Activated CD4-positive, alpha-beta T cell treated with anti-CD3 and anti-CD28 coated beads for 36 hours (primary cell): ENCODE results near the gene HAPLN2. TPM values are rescaled to one million over a fixed set of nuclear protein-coding genes. Genes with fewer than 3 reads are reported as not detected.
A peak's percentile ranks its signal among the peaks of the same experiment; 100 is the strongest.

Experiments used
- ATAC-seq: fragments of 200-7000 bp; cut with Tn5 transposase; one replicate; pipeline ENCODE4 v1.10.0; 2021; ENCODE audit warnings: mild to moderate bottlenecking, moderate library complexity
- CTCF ChIA-PET: fragments of 350-600 bp; sonication (Branson Sonifier 250); formaldehyde crosslinking; loops from one replicate; lab custom pipeline; 2021; ENCODE audit warnings: antibody characterized with exemption; lab: Charles Lee
- POLR2A ChIA-PET: fragments of 350-600 bp; sonication (Branson Sonifier 250); formaldehyde crosslinking; loops from one replicate; lab custom pipeline; 2021; ENCODE audit warnings: antibody characterized with exemption, inconsistent platforms; lab: Charles Lee
- DNase-seq: peaks from one replicate; pipeline ENCODE4 v3.0.0-alpha.2; 2020
- H3K27ac Mint-ChIP-seq: one replicate; pipeline ENCODE4 v1.8.0; 2021; ENCODE audit warnings: mixed read lengths
- H3K27me3 Mint-ChIP-seq: one replicate; pipeline ENCODE4 v1.8.0; 2021; ENCODE audit warnings: mixed read lengths
- H3K36me3 Mint-ChIP-seq: one replicate; pipeline ENCODE4 v1.8.0; 2021; ENCODE audit warnings: low read depth, mixed read lengths
- H3K4me1 Mint-ChIP-seq: one replicate; pipeline ENCODE4 v1.8.0; 2021; ENCODE audit warnings: mixed read lengths
- H3K4me3 Mint-ChIP-seq: one replicate; pipeline ENCODE4 v1.8.0; 2021; ENCODE audit warnings: mild to moderate bottlenecking, moderate library complexity, mixed read lengths
- H3K9me3 Mint-ChIP-seq: one replicate; pipeline ENCODE4 v1.8.0; 2021; ENCODE audit warnings: low read depth, mixed read lengths
- intact Hi-C, 2 experiments: fragments of 100-400 bp; cut with DNase I in 1 of 2; cut with micrococcal nuclease in 1 of 2; formaldehyde crosslinking; loops; one replicate each; pipeline versions ENCODE4 v1.14.2 to v1.15.1; 2022 to 2024; cut with DNase I, micrococcal nuclease
- total RNA-seq, 2 experiments: library from RNA; stranded (reverse); gene quantifications; one replicate each; pipeline ENCODE4 v1.2.3, GENCODE V29; 2021

The HAPLN2 gene
- total RNA-seq, 2 experiments from 2014 or later, result 0.34 TPM; not detected in 1

GRCh38 chr1:156591432-156592157, 27.6 kb upstream of the HAPLN2 start, which contains the start of gene NAXE:
NAXE (plus strand) TSS chr1:156591776; CDS start chr1:156591805, 29 bp downstream.
- intact Hi-C loops, result loop anchor here (1.0 to 5.0 kb wide), 4 partner anchors 10 to 135 kb away; partner anchors contain the start of gene GPATCH4 (in 2 of the 2)
- peaks cover 24% of the 10 kb centered on the region for H3K4me1 Mint-ChIP-seq
- H3K9me3 Mint-ChIP-seq, result no peaks in the 10 kb centered on the region
- H3K36me3 Mint-ChIP-seq, result peaks cover 22% of the 10 kb centered on the region
- DNase-seq (peak; percentile 82), ATAC-seq (peak; percentile 94)
- H3K4me3 Mint-ChIP-seq, result peak within 1 kb of the TSS; percentile 80
- no peaks in the 10 kb centered on the region for H3K27me3 Mint-ChIP-seq
- peak within 1 kb of the TSS; percentile 93 for H3K27ac Mint-ChIP-seq
- POLR2A ChIA-PET, result interaction anchor here (0.9 to 1.6 kb wide), 6 partner anchors 9 to 206 kb away, joined by 3 to 6 read pairs (median 3); partner anchors contain the start of gene GPATCH4
- CTCF ChIA-PET, result interaction anchor here (0.5 to 2.4 kb wide), 19 partner anchors 9 to 268 kb away, joined by 3 to 19 read pairs (median 3); partner anchors contain the start of gene GPATCH4

DNA sequence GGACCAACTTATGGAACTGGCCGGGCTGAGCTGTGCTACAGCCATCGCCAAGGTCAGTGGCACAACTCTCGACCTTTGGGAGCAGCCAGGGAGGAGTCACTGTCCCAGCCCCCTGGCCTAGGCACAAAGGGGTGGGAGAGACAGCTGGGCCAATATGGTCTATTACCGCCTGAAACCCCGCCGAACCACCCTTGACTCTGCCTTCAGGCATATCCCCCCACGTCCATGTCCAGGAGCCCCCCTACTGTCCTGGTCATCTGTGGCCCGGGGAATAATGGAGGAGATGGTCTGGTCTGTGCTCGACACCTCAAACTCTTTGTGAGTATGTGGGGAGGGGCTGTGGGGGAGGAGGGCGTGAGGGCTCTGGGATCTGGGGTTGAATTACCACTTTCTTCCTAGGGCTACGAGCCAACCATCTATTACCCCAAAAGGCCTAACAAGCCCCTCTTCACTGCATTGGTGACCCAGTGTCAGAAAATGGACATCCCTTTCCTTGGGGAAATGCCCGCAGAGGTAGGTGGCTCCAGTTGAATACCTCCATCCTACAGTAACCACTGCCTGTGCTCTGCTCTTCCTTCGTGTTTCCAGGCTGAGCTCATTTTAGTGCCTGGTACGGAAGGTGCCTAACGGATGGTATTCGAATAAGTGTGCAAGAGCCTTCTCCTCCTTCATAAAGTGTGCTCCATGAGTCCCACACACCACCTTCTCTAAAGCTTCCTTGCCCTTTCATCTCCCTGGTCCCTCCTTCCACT, 26.9 kb upstream of the HAPLN2 start:
- H3K36me3 Mint-ChIP-seq, result peaks cover 30% of the 10 kb centered on the region
- no peak for DNase-seq
- ATAC-seq, result no peak
- POLR2A ChIA-PET, result interaction anchor here (1.0 to 1.6 kb wide), 4 partner anchors 32 to 207 kb away, joined by 3 to 4 read pairs (median 3); no protein-coding TSS in a partner anchor
- peak overlapping the region; percentile 80 for H3K4me3 Mint-ChIP-seq
- peaks cover 27% of the 10 kb centered on the region for H3K4me1 Mint-ChIP-seq
- H3K27ac Mint-ChIP-seq, result peak overlapping the region; percentile 75
- H3K27me3 Mint-ChIP-seq, result no peaks in the 10 kb centered on the region
- CTCF ChIA-PET, result interaction anchor here (0.5 to 2.4 kb wide), 15 partner anchors 8 to 267 kb away, joined by 3 to 19 read pairs (median 3); partner anchors contain the start of gene GPATCH4
- H3K9me3 Mint-ChIP-seq, result no peaks in the 10 kb centered on the region
- intact Hi-C loops, result loop anchor here in 1 of 2 experiments (1.0 to 5.0 kb wide), 2 partner anchors 9 to 110 kb away; partner anchors contain the start of gene GPATCH4

GRCh38 chr1:156592910-156593660, 26.1 kb upstream of the HAPLN2 start:
- Mint-ChIP-seq H3K27ac (peak overlapping the region; percentile 75), H3K27me3 (no peaks in the 10 kb centered on the region), H3K36me3 (peaks cover 34% of the 10 kb centered on the region), H3K4me3 (peak overlapping the region; percentile 80), H3K4me1 (peaks cover 28% of the 10 kb centered on the region), H3K9me3 (no peaks in the 10 kb centered on the region)
- no peak for DNase-seq
- no peak for ATAC-seq
- intact Hi-C loops, result loop anchor here in 1 of 2 experiments (1.0 to 5.0 kb wide), 2 partner anchors 8 to 111 kb away; partner anchors contain the start of gene GPATCH4
- ChIA-PET POLR2A (interaction anchor here (0.6 to 1.6 kb wide), 3 partner anchors 65 to 123 kb away, joined by 3 to 6 read pairs (median 3); no protein-coding TSS in a partner anchor), CTCF (interaction anchor here (0.6 to 2.4 kb wide), 12 partner anchors 7 to 237 kb away, joined by 3 to 19 read pairs (median 3); partner anchors contain the start of gene GPATCH4)

GRCh38 chr1:156593661-156593989, 25.6 kb upstream of the HAPLN2 start:
- H3K9me3 Mint-ChIP-seq, result no peaks in the 10 kb centered on the region

GRCh38 chr1:156594190-156594589, 25.0 kb upstream of the HAPLN2 start:
- intact Hi-C loops, result loop anchor here in 1 of 2 experiments (5.0 kb wide), 1 partner anchor 112 kb away; no protein-coding TSS in a partner anchor
- H3K27ac Mint-ChIP-seq, result no peak overlapping the region
- peaks cover 44% of the 10 kb centered on the region for H3K36me3 Mint-ChIP-seq

More at GRCh38 chr1:156593661-156593989, 25.6 kb upstream of the HAPLN2 start:
- ChIA-PET CTCF (interaction anchor here (0.7 to 2.1 kb wide), 6 partner anchors 11 to 209 kb away, joined by 3 to 6 read pairs (median 4); no protein-coding TSS in a partner anchor), POLR2A (interaction anchor here (0.6 to 1.1 kb wide), 2 partner anchors 65 to 148 kb away, joined by 3 read pairs; no protein-coding TSS in a partner anchor)
- Mint-ChIP-seq H3K27me3 (no peaks in the 10 kb centered on the region), H3K4me1 (peaks cover 33% of the 10 kb centered on the region), H3K27ac (no peak overlapping the region), H3K36me3 (peaks cover 39% of the 10 kb centered on the region), H3K4me3 (no peak overlapping the region)
- no peak for DNase-seq
- no peak for ATAC-seq
- intact Hi-C loops, result loop anchor here in 1 of 2 experiments (5.0 kb wide), 1 partner anchor 111 kb away; no protein-coding TSS in a partner anchor

DNA sequence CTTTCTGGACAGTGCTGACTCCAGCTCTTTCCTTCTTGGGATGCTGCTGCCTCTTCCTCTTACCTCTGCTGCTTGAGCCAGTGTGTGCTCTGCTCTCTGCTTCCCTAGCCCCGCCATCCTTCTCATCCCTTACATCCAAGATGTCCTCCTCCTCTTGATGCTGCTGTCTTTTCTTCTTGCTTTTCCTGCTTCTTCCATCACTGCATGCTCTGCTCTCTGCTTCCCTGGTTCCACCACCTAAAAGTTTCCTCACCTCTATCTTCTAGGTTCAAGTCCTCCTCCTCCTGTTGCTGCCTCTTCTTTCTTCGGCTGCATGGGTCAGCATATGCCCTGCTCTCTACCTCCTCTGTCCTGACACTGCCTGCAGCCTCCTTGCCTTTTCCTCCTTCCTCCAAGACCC, 24.2 kb upstream of the HAPLN2 start:
- intact Hi-C loops, result no loop called here
- CTCF ChIA-PET, result interaction anchor here (0.8 to 1.3 kb wide), 2 partner anchors 15 to 114 kb away, joined by 3 to 4 read pairs; no protein-coding TSS in a partner anchor
- Mint-ChIP-seq H3K4me1 (peaks cover 44% of the 10 kb centered on the region), H3K27me3 (no peaks in the 10 kb centered on the region), H3K9me3 (no peaks in the 10 kb centered on the region), H3K27ac (peak overlapping the region; percentile 22), H3K36me3 (peaks cover 49% of the 10 kb centered on the region), H3K4me3 (no peak overlapping the region)
- POLR2A ChIA-PET, result interaction anchor here (0.7 kb wide), 1 partner anchor 45 kb away, joined by 7 read pairs; no protein-coding TSS in a partner anchor
- no peak for ATAC-seq
- DNase-seq, result no peak

More at GRCh38 chr1:156594190-156594589, 25.0 kb upstream of the HAPLN2 start:
- no peak overlapping the region for H3K4me3 Mint-ChIP-seq
- H3K27me3 Mint-ChIP-seq, result no peaks in the 10 kb centered on the region
- H3K9me3 Mint-ChIP-seq, result no peaks in the 10 kb centered on the region
- CTCF ChIA-PET, result interaction anchor here (0.7 to 1.4 kb wide), 5 partner anchors 9 to 208 kb away, joined by 3 to 5 read pairs (median 3); no protein-coding TSS in a partner anchor
- ATAC-seq (no peak), DNase-seq (no peak)
- POLR2A ChIA-PET, result interaction anchor here (0.6 to 1.1 kb wide), 2 partner anchors 66 to 147 kb away, joined by 3 read pairs; no protein-coding TSS in a partner anchor
- peaks cover 38% of the 10 kb centered on the region for H3K4me1 Mint-ChIP-seq

DNA sequence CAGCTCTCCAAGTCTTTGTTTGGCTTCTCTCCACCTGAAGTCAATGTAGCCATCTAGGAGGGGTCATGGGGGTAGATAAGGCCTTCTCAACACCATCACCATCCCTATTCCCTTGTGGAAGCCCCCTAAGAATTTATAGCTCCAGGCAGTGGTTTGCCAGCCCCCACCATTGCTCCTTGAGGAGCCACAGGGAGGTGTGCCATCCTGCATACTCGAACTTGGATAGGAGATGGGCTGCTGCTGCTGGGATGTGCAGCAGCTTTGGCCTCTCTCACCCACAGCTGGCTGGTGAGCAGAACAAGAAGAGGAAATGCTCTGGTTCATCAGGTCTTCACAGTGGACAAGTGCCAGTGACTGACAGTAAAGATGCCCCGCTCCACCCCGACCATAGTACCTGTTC, 22.8 kb upstream of the HAPLN2 start:
- CTCF ChIA-PET, result interaction anchor here (0.7 to 1.7 kb wide), 5 partner anchors 8 to 211 kb away, joined by 3 to 7 read pairs (median 4); no protein-coding TSS in a partner anchor
- H3K27me3 Mint-ChIP-seq, result no peaks in the 10 kb centered on the region
- peak overlapping the region; percentile 73 for H3K27ac Mint-ChIP-seq
- POLR2A ChIA-PET, result no interaction called here
- H3K9me3 Mint-ChIP-seq, result no peaks in the 10 kb centered on the region
- peaks cover 45% of the 10 kb centered on the region for H3K4me1 Mint-ChIP-seq
- H3K4me3 Mint-ChIP-seq, result no peak overlapping the region
- intact Hi-C loops, result no loop called here
- ATAC-seq, result no peak
- H3K36me3 Mint-ChIP-seq, result peaks cover 60% of the 10 kb centered on the region
- DNase-seq, result no peak

DNA sequence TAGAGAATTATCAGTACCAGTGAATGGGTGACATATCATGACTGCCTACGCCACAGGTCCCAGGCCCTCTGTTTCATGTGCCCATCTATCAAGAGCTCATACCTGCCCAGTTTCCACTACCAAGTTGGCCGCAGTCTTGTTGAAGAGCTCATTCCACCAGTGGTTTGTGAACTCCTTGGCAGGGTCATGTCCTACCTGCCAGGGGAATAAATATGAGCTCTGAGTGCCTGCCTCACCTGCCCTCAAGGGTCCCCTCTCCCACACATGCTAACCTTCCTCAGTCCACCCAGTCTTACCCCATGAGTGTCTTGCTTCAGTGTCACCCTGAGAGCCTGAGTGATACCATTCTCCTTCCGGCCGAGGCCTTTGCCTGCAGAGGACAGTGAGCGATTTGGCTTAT, 21.1 kb upstream of the HAPLN2 start:
- H3K36me3 Mint-ChIP-seq, result peaks cover 52% of the 10 kb centered on the region
- H3K4me1 Mint-ChIP-seq, result peaks cover 49% of the 10 kb centered on the region
- intact Hi-C loops, result no loop called here
- H3K27ac Mint-ChIP-seq, result peak overlapping the region; percentile 48
- H3K27me3 Mint-ChIP-seq, result no peaks in the 10 kb centered on the region
- ChIA-PET POLR2A (no interaction called here), CTCF (interaction anchor here (0.6 to 3.6 kb wide), 9 partner anchors 10 to 213 kb away, joined by 3 to 17 read pairs (median 3); no protein-coding TSS in a partner anchor)
- no peaks in the 10 kb centered on the region for H3K9me3 Mint-ChIP-seq
- DNase-seq, result no peak
- no peak for ATAC-seq
- H3K4me3 Mint-ChIP-seq, result no peak overlapping the region

DNA sequence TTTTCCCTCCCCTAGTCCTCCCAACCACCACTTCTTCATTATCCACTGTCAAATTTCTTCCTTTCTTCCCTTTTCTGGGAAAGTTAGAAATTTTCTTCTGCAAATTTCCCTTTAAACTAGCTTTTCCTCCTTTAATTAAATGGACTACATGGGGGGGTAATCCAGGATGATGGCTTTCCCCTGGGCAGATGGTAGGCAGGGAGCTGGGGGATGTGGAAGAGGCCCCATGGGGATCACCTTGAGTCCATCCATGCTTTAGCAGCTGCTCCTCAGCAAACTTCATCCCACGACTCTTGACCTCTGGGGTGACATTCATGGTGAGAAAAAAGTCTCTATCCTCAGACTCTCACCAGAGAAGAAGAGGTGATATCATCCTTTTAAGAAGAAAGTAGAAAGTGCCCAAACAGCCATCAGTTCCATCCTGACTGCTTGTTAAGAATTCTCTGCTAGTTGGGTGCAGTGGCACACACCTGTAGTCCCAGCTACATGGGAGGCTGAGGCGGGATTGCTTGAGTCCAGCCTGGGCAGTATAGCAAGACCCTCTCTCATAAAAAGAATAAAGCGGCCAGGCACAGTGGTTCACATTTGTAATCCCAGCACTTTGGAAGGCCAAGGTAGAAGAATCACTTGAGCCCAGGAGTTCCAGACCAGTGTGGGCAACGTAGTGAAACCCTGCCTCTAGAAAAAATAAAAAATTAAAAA, 20.3 kb upstream of the HAPLN2 start:
- H3K36me3 Mint-ChIP-seq, result peaks cover 49% of the 10 kb centered on the region
- CTCF ChIA-PET, result interaction anchor here (0.6 to 3.6 kb wide), 10 partner anchors 7 to 214 kb away, joined by 3 to 19 read pairs (median 6); partner anchors contain the start of gene NAXE
- H3K9me3 Mint-ChIP-seq, result no peaks in the 10 kb centered on the region

More for the DNA sequence above, 20.3 kb upstream of the HAPLN2 start:
- no peaks in the 10 kb centered on the region for H3K27me3 Mint-ChIP-seq
- DNase-seq, result no peak
- no peak overlapping the region for H3K4me3 Mint-ChIP-seq
- H3K4me1 Mint-ChIP-seq, result peaks cover 47% of the 10 kb centered on the region
- POLR2A ChIA-PET, result no interaction called here
- no peak for ATAC-seq
- intact Hi-C loops, result no loop called here
- peak overlapping the region; percentile 48 for H3K27ac Mint-ChIP-seq
